Panc1 (cell line): ENCODE results near the gene MINDY4B.

Experiments used
- POLR2AphosphoS5 ChIP-seq: IDR thresholded peaks from 2 replicates; pipeline ENCODE4 v1.6.1; 2012; ENCODE audit warnings: mild to moderate bottlenecking, low read depth, low read length, moderate library complexity
- SIN3A ChIP-seq: IDR thresholded peaks from 2 replicates; pipeline ENCODE4 v1.6.1; 2012; ENCODE audit warnings: low read depth, mild to moderate bottlenecking, low read length, moderate library complexity, borderline replicate concordance; ENCODE audit not compliant: insufficient read depth
- TCF7L2 ChIP-seq: IDR thresholded peaks from 2 replicates; pipeline ENCODE4 v1.6.1; 2011; ENCODE audit warnings: mild to moderate bottlenecking, low read depth, low read length, inconsistent platforms
- TF ChIP-seq, protein P1 (sequence below): fragments of 450-650 bp; IDR thresholded peaks from 2 replicates; pipeline ENCODE4 v1.5.1; 2017; ENCODE audit warnings: mild to moderate bottlenecking
- TF ChIP-seq, protein P2 (sequence below), 2 experiments: IDR thresholded peaks; 2 replicates each; pipeline ENCODE4 v1.6.1; 2011 to 2012; ENCODE audit warnings: low read depth in 2 of 2, control low read depth in 1 of 2, low read length in 1 of 2, mild to moderate bottlenecking in 1 of 2, moderate library complexity in 1 of 2; ENCODE audit not compliant: insufficient read depth in 1 of 2

DNA sequence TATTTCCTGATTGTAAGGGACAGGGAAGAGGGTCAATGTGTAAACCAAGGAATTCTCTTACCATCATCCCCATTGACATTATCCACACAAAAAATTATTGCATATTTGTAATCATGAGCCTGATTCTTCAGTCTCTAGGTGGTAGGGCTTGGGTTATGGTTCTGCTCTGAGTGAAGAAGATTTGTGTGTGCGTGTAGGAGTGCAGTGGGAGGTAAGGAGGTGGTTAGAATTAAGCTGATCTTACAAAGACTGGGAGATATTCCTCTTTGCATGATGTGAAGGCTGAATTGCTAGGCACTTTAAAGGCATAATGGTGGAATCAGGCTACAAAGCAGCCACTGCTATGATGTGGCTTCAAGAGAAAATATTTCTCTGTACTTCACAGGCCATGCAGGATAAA, 23.0 kb upstream of the MINDY4B start:
- TF ChIP-seq, protein P1, sequence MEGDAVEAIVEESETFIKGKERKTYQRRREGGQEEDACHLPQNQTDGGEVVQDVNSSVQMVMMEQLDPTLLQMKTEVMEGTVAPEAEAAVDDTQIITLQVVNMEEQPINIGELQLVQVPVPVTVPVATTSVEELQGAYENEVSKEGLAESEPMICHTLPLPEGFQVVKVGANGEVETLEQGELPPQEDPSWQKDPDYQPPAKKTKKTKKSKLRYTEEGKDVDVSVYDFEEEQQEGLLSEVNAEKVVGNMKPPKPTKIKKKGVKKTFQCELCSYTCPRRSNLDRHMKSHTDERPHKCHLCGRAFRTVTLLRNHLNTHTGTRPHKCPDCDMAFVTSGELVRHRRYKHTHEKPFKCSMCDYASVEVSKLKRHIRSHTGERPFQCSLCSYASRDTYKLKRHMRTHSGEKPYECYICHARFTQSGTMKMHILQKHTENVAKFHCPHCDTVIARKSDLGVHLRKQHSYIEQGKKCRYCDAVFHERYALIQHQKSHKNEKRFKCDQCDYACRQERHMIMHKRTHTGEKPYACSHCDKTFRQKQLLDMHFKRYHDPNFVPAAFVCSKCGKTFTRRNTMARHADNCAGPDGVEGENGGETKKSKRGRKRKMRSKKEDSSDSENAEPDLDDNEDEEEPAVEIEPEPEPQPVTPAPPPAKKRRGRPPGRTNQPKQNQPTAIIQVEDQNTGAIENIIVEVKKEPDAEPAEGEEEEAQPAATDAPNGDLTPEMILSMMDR: no peak
- no peak for TF ChIP-seq POLR2AphosphoS5
- TF ChIP-seq TCF7L2: no peak
- TF ChIP-seq, protein P2, sequence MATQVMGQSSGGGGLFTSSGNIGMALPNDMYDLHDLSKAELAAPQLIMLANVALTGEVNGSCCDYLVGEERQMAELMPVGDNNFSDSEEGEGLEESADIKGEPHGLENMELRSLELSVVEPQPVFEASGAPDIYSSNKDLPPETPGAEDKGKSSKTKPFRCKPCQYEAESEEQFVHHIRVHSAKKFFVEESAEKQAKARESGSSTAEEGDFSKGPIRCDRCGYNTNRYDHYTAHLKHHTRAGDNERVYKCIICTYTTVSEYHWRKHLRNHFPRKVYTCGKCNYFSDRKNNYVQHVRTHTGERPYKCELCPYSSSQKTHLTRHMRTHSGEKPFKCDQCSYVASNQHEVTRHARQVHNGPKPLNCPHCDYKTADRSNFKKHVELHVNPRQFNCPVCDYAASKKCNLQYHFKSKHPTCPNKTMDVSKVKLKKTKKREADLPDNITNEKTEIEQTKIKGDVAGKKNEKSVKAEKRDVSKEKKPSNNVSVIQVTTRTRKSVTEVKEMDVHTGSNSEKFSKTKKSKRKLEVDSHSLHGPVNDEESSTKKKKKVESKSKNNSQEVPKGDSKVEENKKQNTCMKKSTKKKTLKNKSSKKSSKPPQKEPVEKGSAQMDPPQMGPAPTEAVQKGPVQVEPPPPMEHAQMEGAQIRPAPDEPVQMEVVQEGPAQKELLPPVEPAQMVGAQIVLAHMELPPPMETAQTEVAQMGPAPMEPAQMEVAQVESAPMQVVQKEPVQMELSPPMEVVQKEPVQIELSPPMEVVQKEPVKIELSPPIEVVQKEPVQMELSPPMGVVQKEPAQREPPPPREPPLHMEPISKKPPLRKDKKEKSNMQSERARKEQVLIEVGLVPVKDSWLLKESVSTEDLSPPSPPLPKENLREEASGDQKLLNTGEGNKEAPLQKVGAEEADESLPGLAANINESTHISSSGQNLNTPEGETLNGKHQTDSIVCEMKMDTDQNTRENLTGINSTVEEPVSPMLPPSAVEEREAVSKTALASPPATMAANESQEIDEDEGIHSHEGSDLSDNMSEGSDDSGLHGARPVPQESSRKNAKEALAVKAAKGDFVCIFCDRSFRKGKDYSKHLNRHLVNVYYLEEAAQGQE (IDR thresholded peaks at IDR 0.05; ENCODE audit: insufficient read depth in 1 of 2, low read depth in 2 of 2, low read length in 1 of 2): no peak
- no peak for TF ChIP-seq SIN3A
